Measurements from ENCODE around the gene ZNF487. TPM values are rescaled to one million over a fixed set of nuclear protein-coding genes. Genes with fewer than 3 reads are reported as not detected.

Gene ZNF487
- total and polyA plus RNA-seq, 2 donors (not counting 1 experiment from before 2014, with no cell fraction given): 9.8 to 14.8 TPM

GRCh38 chr10:43395571-43396060 is 41.3 kb upstream of the ZNF487 start:
- no peaks in the 10 kb centered on the region for H3K27me3 ChIP-seq (replicated peaks in 1 of 4; ENCODE audit: control extremely low read depth in 1 of 4, control insufficient read depth in 3 of 4, insufficient read depth in 4 of 4, low read length in 3 of 4)
- POLR2A ChIA-PET: interaction anchor here (0.7 to 1.9 kb wide), 4 partner anchors 12 to 56 kb away, joined by 3 to 21 read pairs (median 4); partner anchors contain the start of gene HNRNPF
- DNase-seq (peak; percentile 45), ATAC-seq (ENCODE audit: low read depth) (no peak)
- no peaks in the 10 kb centered on the region for H3K9me3 ChIP-seq (ENCODE audit: control extremely low read depth in 1 of 3, control insufficient read depth in 2 of 3, insufficient read depth in 1 of 3, low read length in 2 of 3)
- intact Hi-C loops (cut with micrococcal nuclease): loop anchor here (1.0 to 2.0 kb wide), 2 partner anchors 33 to 41 kb away; no protein-coding TSS in a partner anchor
- H3K4me3 ChIP-seq (ENCODE audit: control extremely low read depth in 1 of 5, extremely low read depth in 1 of 5, insufficient read depth in 1 of 5, low read depth in 2 of 5, low read length in 4 of 5): peak overlapping the region in 3 of 5 experiments; percentile 61 to 75 (median 69)
- H3K4me2 ChIP-seq (replicated peaks; ENCODE audit: low read depth, low read length, poor library complexity, severe bottlenecking): peak overlapping the region; percentile 88
- CTCF ChIA-PET: interaction anchor here (1.0 to 2.2 kb wide), 3 partner anchors 12 to 49 kb away, joined by 3 to 5 read pairs (median 3); no protein-coding TSS in a partner anchor
- TF ChIP-seq CTCF (IDR thresholded peaks at IDR 0.05) (no peak), EZH2 (IDR thresholded peaks at IDR 0.05; ENCODE audit: borderline replicate concordance, insufficient read depth, low read depth, low read length, poor library complexity, severe bottlenecking) (no peak)
- Mint-ChIP-seq H3K27ac (peak overlapping the region; percentile 91), H3K4me1 (peaks cover 65% of the 10 kb centered on the region), H3K4me3 (peak overlapping the region; percentile 87), H3K27me3 (no peaks in the 10 kb centered on the region), H3K9me3 (ENCODE audit: insufficient read depth) (no peaks in the 10 kb centered on the region)
- H2AFZ ChIP-seq (ENCODE audit: insufficient read depth, low read depth, low read length, poor library complexity, severe bottlenecking): no peak overlapping the region
- H4K20me1 ChIP-seq (ENCODE audit: control insufficient read depth, insufficient read depth, low read length, poor library complexity, severe bottlenecking): peaks cover 79% of the 10 kb centered on the region
- peak overlapping the region; percentile 78 for H3K9ac ChIP-seq (ENCODE audit: low read length)
- 60% methylated on average over 12 of the region's 18 CpGs for WGBS (ENCODE audit: insufficient coverage)
- peak overlapping the region; percentile 69 to 97 for H3K27ac ChIP-seq (ENCODE audit: low read length in 2 of 2)
- H3K79me2 ChIP-seq (ENCODE audit: control insufficient read depth, insufficient read depth, low read length): peaks cover 97% of the 10 kb centered on the region
- peaks cover 53 to 65% of the 10 kb centered on the region in 2 donors for H3K4me1 ChIP-seq (ENCODE audit: control insufficient read depth in 2 of 2, insufficient read depth in 2 of 2, low read length in 2 of 2)
- peaks cover 5 to 58% of the 10 kb centered on the region in 2 experiments for H3K36me3 ChIP-seq (replicated peaks in 1 of 2; ENCODE audit: control extremely low read depth in 1 of 2, control insufficient read depth in 1 of 2, extremely low read depth in 1 of 2, insufficient read depth in 2 of 2, low read length in 1 of 2)

Data from B cell (primary cell).